Measurements from ENCODE around the gene SH3RF3.

The SH3RF3 gene

DNA sequence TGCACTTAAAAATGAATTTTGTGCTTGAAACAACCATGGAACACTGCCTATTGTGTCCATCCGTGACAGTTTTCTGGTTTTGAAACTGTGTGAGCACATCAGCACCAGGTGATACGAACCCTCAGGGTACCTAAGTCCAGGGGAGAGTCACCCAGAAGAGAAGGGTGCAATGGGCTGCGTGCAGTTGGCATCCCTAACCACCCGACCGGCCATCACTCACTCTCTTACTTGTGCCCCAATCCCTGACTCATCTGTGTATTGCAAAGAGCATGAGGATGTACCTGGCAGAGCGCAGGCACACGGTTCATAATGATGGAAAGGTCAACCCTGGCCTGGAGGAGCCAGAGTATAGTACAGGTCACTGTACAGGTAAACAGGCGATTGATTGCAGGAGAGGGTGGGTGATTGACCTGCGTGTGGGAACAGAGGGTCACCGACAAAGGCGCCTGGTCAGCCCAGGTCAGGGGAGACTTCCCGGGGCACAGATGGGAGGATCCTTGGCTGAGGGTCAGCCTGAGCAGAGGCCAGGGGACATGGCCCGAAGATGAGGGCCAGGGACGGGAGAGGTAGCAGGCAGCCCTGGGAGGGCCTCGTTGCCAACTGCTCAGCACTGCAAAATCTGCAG is 324.5 kb downstream of the SH3RF3 start:
- in situ Hi-C loops (cut with HindIII; ENCODE audit: low sequenced_read_pairs) = no loop called here

DNA sequence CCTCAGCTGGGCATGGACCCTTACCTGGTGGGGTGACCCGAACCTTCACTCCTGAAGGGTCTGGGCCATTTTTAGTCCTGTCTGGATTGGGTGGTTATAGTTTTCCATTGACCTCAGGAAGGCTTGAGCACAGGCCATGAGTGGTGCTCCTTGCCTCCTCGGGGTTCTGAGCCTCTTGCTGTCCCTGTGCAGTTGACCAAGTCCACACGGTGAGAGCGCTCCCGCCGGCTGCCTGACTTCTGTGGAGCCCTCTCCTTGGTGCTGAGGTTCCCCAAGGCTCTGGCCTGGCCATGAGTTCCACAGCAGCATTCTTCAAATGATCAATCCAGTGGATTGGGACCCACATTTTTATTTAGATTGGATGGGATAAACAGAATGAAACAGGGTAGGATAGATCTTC is 325.3 kb downstream of the SH3RF3 start:
- in situ Hi-C loops (cut with HindIII; ENCODE audit: low sequenced_read_pairs) = no loop called here

DNA sequence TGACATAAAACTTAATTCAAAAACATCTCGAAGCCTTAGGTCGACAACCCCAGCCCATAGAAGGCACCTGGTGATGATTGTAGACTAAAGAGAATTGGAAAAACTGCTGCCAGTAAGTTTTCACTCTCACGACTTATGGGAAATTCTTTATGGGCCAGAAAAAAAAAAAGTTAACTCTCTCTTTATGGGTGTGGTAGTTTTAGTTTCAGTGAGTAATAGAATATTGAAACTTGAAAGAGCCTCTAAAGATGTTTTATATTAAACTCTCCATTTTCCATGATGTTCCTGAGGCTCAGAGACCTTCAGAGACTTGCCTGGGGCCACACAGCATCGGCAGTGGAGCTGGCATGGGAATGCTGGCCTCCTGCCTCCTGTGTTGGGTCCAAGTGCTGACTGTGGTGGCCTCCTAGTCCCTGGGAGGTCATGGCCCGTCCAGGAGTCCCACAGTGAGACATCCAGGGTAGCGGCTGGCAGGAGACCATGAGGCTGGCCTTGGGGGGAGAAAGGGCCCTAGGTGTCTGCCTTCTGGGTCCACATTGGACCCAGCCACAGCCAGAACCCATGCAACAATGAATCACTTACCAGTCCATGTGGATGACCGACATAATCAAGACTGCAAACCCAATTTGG is 325.9 kb downstream of the SH3RF3 start:
- in situ Hi-C loops (cut with HindIII; ENCODE audit: low sequenced_read_pairs) = no loop called here

DNA sequence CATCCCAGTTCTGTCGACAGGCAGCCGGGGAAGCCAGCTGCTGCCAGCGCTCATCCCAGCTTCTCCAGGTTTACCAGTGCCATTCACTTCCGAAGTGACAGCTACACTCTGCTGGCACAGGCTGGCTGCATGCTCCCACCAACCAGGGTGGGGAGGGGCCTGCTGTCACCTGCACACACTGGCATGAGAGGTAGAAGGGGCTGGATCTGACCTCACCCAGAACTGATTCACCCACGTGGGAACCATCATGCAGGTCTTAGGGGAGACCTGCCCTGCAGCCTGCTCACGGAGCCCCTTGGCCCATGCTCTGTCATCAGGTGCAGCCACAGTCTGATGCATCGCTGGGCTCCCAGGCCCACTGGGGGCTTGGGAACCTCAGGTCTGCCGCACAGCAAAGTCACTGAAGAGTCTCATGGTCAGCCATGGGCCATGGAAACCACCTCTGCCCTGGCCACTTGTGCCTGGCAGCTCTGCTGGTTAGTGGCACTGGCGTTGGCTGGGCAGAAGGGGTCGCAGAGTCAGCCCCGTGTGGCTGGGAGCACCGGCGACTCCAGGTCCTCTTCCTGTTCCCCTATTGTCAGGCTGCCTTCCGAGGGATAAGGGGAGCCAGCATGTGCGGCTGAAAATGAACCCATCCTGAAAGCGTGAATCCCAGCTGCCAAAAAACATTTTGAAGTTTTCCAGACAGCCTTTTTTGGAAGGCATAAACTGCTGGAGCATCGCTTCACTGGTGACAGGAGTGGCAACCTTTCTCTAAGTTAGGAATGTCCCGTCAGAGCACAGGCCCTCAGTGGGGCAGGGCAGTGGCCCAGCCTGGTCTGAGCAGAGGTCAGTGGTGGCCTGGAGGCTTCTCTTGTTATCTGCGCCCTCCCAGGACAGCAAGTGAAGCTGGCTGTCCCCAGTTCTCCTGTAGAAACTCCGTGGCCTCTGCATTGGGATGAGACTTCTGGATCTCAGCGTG is 327.0 kb downstream of the SH3RF3 start:
- in situ Hi-C loops (cut with HindIII; ENCODE audit: low sequenced_read_pairs) = no loop called here

DNA sequence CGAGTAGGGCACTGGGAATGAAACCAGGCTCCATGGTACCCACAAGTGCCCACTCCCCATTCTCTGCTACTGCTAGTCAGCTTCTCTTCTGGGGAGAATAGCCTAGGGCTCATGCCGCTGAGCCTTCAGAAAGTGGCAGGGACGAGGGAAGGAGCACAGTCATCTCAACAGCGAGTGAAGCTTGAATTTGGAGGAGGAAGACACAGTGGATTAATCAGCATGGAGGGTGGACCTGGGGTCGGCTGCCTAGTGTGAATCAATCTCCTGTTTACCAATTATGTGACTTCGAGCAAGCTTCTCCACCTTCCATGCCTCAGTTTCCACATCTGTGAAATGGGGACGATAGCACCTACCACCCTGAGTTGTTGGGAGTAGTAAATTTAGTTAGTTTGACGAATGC is 327.8 kb downstream of the SH3RF3 start:
- in situ Hi-C loops (cut with HindIII; ENCODE audit: low sequenced_read_pairs) = no loop called here

GRCh38 chr2:109457366-109457765 is 328.4 kb downstream of the SH3RF3 start:
- in situ Hi-C loops (cut with HindIII; ENCODE audit: low sequenced_read_pairs) = no loop called here

DNA sequence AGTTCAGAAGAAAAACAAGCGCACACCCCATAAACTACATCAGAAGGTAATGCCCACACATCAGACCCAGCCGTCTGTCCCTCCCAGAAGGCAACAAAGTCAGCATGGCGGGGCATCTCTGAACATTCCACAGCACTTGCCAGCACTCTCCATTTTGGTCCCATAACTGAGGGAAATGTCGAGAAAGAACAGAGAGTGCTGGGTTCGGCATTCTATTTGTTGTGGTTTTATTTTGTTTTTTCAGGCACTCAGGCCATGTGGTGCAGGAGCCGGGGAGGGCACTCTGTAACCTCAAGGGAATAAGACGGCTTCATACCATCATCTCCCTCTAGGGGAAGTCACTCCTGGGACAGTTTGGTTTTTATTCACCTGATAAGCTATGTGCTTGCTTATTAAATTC is 328.8 kb downstream of the SH3RF3 start:
- in situ Hi-C loops (cut with HindIII; ENCODE audit: low sequenced_read_pairs) = no loop called here

DNA sequence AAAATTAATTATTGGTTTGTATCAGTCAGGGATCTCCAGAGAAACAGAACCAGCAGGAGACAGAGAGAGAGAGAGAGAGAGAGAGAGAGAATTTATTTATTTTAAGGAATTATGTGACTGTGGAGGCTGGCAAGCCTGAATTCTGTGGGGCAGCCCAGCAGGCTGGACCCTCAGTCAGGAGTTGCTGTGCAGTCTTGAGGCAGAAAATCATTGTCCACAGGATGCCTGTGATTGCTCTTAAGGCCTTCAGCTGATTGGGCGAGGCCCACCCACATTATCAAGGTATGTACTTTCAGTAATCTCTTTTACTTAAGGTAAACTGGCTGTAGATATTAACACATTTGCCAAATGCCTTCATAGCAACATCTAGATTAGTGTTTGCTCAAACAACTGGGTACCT is 329.5 kb downstream of the SH3RF3 start:
- in situ Hi-C loops (cut with HindIII; ENCODE audit: low sequenced_read_pairs) = no loop called here

DNA sequence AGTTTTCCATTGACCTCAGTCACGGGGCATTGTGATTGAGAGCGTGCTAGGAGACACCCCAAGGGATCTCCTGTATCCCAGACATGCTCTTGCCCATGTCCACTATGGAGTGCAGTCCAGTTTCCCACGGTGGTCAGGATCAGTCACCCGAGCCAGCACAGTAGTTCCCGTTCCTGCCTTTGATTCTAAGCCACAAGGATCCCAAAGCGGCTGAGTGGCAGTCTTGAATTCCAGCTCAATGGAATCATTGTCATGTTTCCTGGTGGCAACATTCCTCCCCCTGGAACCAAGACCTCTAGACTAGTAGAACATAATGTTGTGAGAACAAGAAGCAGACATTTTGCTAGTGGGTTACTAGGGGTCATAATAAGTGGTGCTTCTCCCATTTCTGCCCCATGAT is 330.5 kb downstream of the SH3RF3 start:
- in situ Hi-C loops (cut with HindIII; ENCODE audit: low sequenced_read_pairs) = no loop called here

GRCh38 chr2:109460553-109461324 is 331.7 kb downstream of the SH3RF3 start:
- in situ Hi-C loops (cut with HindIII; ENCODE audit: low sequenced_read_pairs) = no loop called here

DNA sequence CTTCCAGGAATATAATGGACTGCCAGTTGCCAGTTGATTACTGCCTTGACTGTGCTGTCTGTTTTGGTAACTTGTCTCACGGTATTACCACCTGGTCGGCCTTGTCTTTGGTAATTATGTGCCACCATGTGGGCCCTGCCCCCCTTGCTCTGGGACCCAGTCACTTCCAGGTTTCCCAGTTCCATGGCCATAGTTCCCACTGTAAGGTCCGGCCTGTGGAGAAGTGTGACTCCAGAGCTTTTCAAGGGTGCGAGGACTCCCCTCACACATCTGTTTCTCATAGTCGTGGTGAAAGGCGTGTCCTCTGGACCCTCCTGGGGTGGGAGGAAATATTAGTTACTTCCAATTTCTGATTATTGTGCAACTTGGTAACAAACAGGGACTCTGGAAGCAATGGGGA is 334.2 kb downstream of the SH3RF3 start:
- in situ Hi-C loops (cut with HindIII; ENCODE audit: low sequenced_read_pairs) = no loop called here

- in situ Hi-C loops (cut with HindIII; ENCODE audit: low sequenced_read_pairs) = no loop called here
Measured at GRCh38 chr2:109463891-109464290, 334.9 kb downstream of the SH3RF3 start.

GRCh38 chr2:109466674-109467575 is 337.9 kb downstream of the SH3RF3 start:
- in situ Hi-C loops (cut with HindIII; ENCODE audit: low sequenced_read_pairs) = no loop called here

GRCh38 chr2:109467701-109468100 is 338.7 kb downstream of the SH3RF3 start:
- in situ Hi-C loops (cut with HindIII; ENCODE audit: low sequenced_read_pairs) = no loop called here

- in situ Hi-C loops (cut with HindIII; ENCODE audit: low sequenced_read_pairs) = no loop called here
Measured at GRCh38 chr2:109468893-109469292, 339.9 kb downstream of the SH3RF3 start.

GRCh38 chr2:109471658-109472057 is 342.7 kb downstream of the SH3RF3 start:
- in situ Hi-C loops (cut with HindIII; ENCODE audit: low sequenced_read_pairs) = no loop called here

GRCh38 chr2:109472331-109472959 is 343.4 kb downstream of the SH3RF3 start:
- in situ Hi-C loops (cut with HindIII; ENCODE audit: low sequenced_read_pairs) = no loop called here

DNA sequence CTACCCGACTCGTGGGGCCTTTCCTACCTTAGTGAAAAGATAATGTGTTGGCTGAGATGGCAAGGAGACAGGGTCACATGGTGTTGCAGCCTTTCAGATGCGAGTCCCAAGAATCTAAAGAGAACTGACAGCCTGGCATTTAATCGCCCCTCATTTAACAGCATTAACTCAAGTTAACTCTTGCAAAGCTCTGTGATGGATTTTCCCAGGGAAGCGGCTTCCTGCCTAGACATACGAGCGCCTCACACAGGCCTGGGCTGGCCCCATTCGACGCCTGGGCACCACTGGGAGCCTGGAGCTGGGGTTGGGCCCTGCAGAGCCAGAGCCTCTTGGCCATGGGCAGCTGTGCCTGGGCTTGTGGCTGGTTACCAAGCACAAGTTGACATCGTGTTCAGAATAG is 344.0 kb downstream of the SH3RF3 start:
- in situ Hi-C loops (cut with HindIII; ENCODE audit: low sequenced_read_pairs) = no loop called here

- in situ Hi-C loops (cut with HindIII; ENCODE audit: low sequenced_read_pairs) = no loop called here
Measured at GRCh38 chr2:109473616-109474318, 344.8 kb downstream of the SH3RF3 start.
